ENCODE data around the gene EQTN.

Gene EQTN

DNA sequence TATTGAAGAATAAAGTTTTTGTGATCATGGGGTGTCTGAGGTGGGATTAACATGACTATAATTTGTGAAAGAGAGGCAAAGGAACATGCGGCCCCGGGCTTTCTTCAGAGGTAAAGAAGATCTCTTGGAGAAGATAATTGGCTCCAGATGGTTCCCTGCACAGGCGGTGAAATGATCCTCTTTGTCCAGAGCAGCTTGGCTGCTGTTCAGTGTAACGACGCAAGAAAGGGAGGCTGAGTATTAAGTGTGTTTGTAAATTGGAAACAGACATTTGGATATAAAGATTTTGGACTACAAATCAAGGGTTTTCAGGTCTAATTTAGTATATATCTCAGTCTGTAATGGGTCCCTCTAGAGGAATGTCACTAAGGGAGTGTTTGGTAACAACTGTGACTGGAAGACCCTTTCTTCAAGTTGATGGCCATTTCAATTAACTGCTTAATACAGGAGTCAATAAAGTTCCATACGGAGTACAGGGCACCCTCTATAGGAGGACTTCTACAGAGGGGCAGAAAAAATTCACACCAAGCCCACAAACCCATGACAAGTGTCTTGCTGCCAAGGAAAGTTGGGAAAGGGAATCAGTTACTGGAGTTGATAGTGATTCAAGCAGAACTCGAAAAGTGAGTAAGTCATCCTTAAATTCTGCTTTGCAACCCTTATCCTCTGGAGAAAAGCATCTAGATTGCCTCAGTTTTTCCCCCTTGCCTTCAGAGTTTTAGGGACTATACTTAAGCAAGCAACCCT lies 4.1 kb downstream of the EQTN start:
- Histone ChIP-seq H4K8ac (ENCODE audit: low read depth, low read length) (no peak overlapping the region), H3K79me2 (ENCODE audit: control insufficient read depth, insufficient read depth, low read length) (no peaks in the 10 kb centered on the region), H3K4ac (ENCODE audit: low read depth, low read length) (no peak overlapping the region), H3K27me3 (ENCODE audit: insufficient read depth, low read length, poor library complexity) (no peaks in the 10 kb centered on the region), H2BK120ac (ENCODE audit: low read depth, low read length) (no peak overlapping the region), H2BK5ac (ENCODE audit: low read length) (no peak overlapping the region), H2AK5ac (ENCODE audit: low read length) (no peak overlapping the region), H3K9ac (ENCODE audit: low read length) (no peak overlapping the region), H3K4me2 (ENCODE audit: low read length) (no peak overlapping the region), H3K18ac (ENCODE audit: low read length) (no peak overlapping the region), H3K4me1 (ENCODE audit: control insufficient read depth, low read depth, low read length) (no peaks in the 10 kb centered on the region), H3K36me3 (ENCODE audit: control insufficient read depth, insufficient read depth, low read length) (no peaks in the 10 kb centered on the region), H3K23ac (ENCODE audit: low read length) (no peak overlapping the region), H4K5ac (ENCODE audit: low read length) (no peak overlapping the region), H2BK15ac (replicated peaks; ENCODE audit: low read depth) (no peak overlapping the region), H3K27ac (ENCODE audit: low read depth, low read length) (no peak overlapping the region), H3K79me1 (ENCODE audit: low read length) (no peaks in the 10 kb centered on the region), H3K56ac (ENCODE audit: low read length) (no peak overlapping the region), H3K4me3 (ENCODE audit: low read length) (no peak overlapping the region)
- no peak for DNase-seq
- no CpG with 5 or more reads among the region's 7 CpGs for WGBS (ENCODE audit: extremely low coverage, insufficient coverage, low lambda C conversion rate)

DNA sequence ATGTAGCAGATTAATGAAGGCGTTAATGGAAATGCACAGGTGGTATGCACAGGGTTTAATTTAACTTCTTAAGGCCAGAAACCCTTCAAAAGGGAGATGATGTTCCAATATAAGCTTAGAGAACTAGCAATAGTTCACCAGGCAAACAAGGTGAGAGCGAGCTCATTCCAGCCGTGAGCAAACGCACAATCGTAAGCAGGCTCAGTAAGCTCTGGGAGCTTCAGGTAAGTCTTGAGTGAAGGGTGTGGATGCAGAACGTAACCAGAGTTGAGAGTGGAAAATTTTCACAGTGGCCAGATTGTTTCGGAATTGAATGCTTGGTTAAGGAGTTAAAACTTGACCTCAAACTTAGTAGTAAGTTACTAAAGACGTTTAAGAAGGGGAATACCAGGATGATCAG lies 5.7 kb downstream of the EQTN start:
- H3K4me1 ChIP-seq (ENCODE audit: control insufficient read depth, low read depth, low read length) = no peaks in the 10 kb centered on the region
- H3K27ac ChIP-seq (ENCODE audit: low read depth, low read length) = no peak overlapping the region
- H2AK5ac ChIP-seq (ENCODE audit: low read length) = no peak overlapping the region
- H3K4me2 ChIP-seq (ENCODE audit: low read length) = no peak overlapping the region
- no peak overlapping the region for H4K5ac ChIP-seq (ENCODE audit: low read length)
- H2BK120ac ChIP-seq (ENCODE audit: low read depth, low read length) = no peak overlapping the region
- H3K79me2 ChIP-seq (ENCODE audit: control insufficient read depth, insufficient read depth, low read length) = no peaks in the 10 kb centered on the region
- no peak for DNase-seq
- H3K23ac ChIP-seq (ENCODE audit: low read length) = no peak overlapping the region
- H3K9ac ChIP-seq (ENCODE audit: low read length) = no peak overlapping the region
- no peak overlapping the region for H2BK5ac ChIP-seq (ENCODE audit: low read length)
- no peak overlapping the region for H3K56ac ChIP-seq (ENCODE audit: low read length)
- H4K8ac ChIP-seq (ENCODE audit: low read depth, low read length) = no peak overlapping the region
- H2BK15ac ChIP-seq (replicated peaks; ENCODE audit: low read depth) = no peak overlapping the region
- H3K36me3 ChIP-seq (ENCODE audit: control insufficient read depth, insufficient read depth, low read length) = no peaks in the 10 kb centered on the region
- H3K18ac ChIP-seq (ENCODE audit: low read length) = no peak overlapping the region
- H3K4me3 ChIP-seq (ENCODE audit: low read length) = no peak overlapping the region
- WGBS (ENCODE audit: extremely low coverage, insufficient coverage, low lambda C conversion rate) = no CpG with 5 or more reads among the region's 8 CpGs
- no peaks in the 10 kb centered on the region for H3K27me3 ChIP-seq (ENCODE audit: insufficient read depth, low read length, poor library complexity)
- H3K79me1 ChIP-seq (ENCODE audit: low read length) = no peaks in the 10 kb centered on the region
- H3K4ac ChIP-seq (ENCODE audit: low read depth, low read length) = no peak overlapping the region

DNA sequence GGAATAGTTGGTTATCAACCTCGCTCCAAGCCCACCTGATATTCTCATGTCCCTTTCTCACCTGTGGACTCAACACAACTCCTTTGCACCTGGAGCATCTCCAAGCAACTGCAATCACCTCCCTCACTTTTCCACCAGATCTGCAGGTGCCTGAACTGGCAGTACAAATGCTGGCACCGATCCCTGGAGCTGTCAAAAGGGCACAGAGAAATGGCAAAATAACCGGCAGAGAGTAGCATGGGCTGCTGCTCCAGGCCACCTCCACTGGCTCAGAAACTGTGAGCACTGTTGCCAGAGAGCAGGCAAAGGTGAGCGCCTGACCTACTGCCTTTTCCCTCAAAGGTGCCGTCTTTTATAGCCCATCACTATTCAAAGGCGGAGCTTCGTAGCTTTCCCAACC lies 14.7 kb downstream of the EQTN start:
- no peak overlapping the region for H3K18ac ChIP-seq (ENCODE audit: low read length)
- H3K79me1 ChIP-seq (ENCODE audit: low read length) = no peaks in the 10 kb centered on the region
- H3K4me3 ChIP-seq (ENCODE audit: low read length) = no peak overlapping the region
- H3K27me3 ChIP-seq (ENCODE audit: insufficient read depth, low read length, poor library complexity) = no peaks in the 10 kb centered on the region
- no peaks in the 10 kb centered on the region for H3K4me1 ChIP-seq (ENCODE audit: control insufficient read depth, low read depth, low read length)
- H4K8ac ChIP-seq (ENCODE audit: low read depth, low read length) = no peak overlapping the region
- no peaks in the 10 kb centered on the region for H3K36me3 ChIP-seq (ENCODE audit: control insufficient read depth, insufficient read depth, low read length)
- no peak overlapping the region for H3K4me2 ChIP-seq (ENCODE audit: low read length)
- no CpG with 5 or more reads among the region's 7 CpGs for WGBS (ENCODE audit: extremely low coverage, insufficient coverage, low lambda C conversion rate)
- H2BK15ac ChIP-seq (replicated peaks; ENCODE audit: low read depth) = no peak overlapping the region
- H3K4ac ChIP-seq (ENCODE audit: low read depth, low read length) = no peak overlapping the region
- H3K79me2 ChIP-seq (ENCODE audit: control insufficient read depth, insufficient read depth, low read length) = no peaks in the 10 kb centered on the region
- H2BK5ac ChIP-seq (ENCODE audit: low read length) = no peak overlapping the region
- no peak for DNase-seq
- H4K5ac ChIP-seq (ENCODE audit: low read length) = no peak overlapping the region
- H3K9ac ChIP-seq (ENCODE audit: low read length) = no peak overlapping the region
- no peak overlapping the region for H3K27ac ChIP-seq (ENCODE audit: low read depth, low read length)
- H2AK5ac ChIP-seq (ENCODE audit: low read length) = no peak overlapping the region
- no peak overlapping the region for H3K56ac ChIP-seq (ENCODE audit: low read length)
- no peak overlapping the region for H3K23ac ChIP-seq (ENCODE audit: low read length)
- H2BK120ac ChIP-seq (ENCODE audit: low read depth, low read length) = no peak overlapping the region

DNA sequence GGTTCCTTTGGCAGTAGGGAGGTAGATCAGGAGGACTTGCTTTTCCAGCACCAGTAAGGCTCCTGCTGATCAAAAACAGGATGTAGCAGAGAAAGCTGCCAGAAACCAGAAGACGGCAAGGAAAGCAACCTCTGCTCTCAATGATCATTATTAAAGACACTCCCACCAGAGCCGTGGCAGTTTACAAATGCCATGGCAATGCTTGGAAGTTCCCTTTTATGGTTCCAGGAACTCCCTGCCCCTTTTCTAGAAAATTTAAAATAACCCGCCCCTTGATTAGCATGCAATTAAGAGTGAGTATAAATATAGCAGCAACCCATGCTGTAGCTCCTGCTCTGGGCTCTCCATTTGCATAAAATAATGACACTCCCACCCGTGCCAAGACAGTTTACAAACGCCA lies 16.1 kb downstream of the EQTN start:
- H2BK5ac ChIP-seq (ENCODE audit: low read length) = no peak overlapping the region
- H3K18ac ChIP-seq (ENCODE audit: low read length) = no peak overlapping the region
- no peaks in the 10 kb centered on the region for H3K36me3 ChIP-seq (ENCODE audit: control insufficient read depth, insufficient read depth, low read length)
- no peak overlapping the region for H3K23ac ChIP-seq (ENCODE audit: low read length)
- no CpG with 5 or more reads among the region's 5 CpGs for WGBS (ENCODE audit: extremely low coverage, insufficient coverage, low lambda C conversion rate)
- H2AK5ac ChIP-seq (ENCODE audit: low read length) = no peak overlapping the region
- no peak overlapping the region for H2BK15ac ChIP-seq (replicated peaks; ENCODE audit: low read depth)
- no peak overlapping the region for H3K4ac ChIP-seq (ENCODE audit: low read depth, low read length)
- no peak overlapping the region for H2BK120ac ChIP-seq (ENCODE audit: low read depth, low read length)
- no peak overlapping the region for H3K56ac ChIP-seq (ENCODE audit: low read length)
- no peak overlapping the region for H4K5ac ChIP-seq (ENCODE audit: low read length)
- no peaks in the 10 kb centered on the region for H3K79me1 ChIP-seq (ENCODE audit: low read length)
- H3K4me3 ChIP-seq (ENCODE audit: low read length) = no peak overlapping the region
- no peak overlapping the region for H4K8ac ChIP-seq (ENCODE audit: low read depth, low read length)
- no peak for DNase-seq
- H3K79me2 ChIP-seq (ENCODE audit: control insufficient read depth, insufficient read depth, low read length) = no peaks in the 10 kb centered on the region
- no peaks in the 10 kb centered on the region for H3K27me3 ChIP-seq (ENCODE audit: insufficient read depth, low read length, poor library complexity)
- no peak overlapping the region for H3K4me2 ChIP-seq (ENCODE audit: low read length)
- no peaks in the 10 kb centered on the region for H3K4me1 ChIP-seq (ENCODE audit: control insufficient read depth, low read depth, low read length)
- H3K27ac ChIP-seq (ENCODE audit: low read depth, low read length) = no peak overlapping the region
- H3K9ac ChIP-seq (ENCODE audit: low read length) = no peak overlapping the region

DNA sequence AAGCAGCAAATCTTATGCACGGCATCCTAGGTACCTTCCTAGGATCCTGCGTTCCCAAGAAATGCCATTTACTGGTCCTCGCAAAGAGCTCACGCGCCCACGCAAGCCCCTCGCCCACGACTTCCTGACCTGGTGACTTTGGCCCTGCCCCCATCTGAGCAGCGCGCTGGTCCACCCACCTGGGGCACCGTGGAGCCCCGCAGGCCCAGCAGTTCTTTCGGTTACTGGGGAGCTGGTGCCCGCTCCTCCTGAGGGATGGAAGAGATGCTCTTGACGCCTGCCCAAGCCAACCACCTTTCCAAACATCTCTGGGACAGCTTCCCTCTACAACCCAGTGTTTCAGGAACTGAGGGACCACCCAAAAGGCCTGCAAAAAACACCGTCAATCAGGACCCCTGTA lies 16.7 kb downstream of the EQTN start:
- H3K56ac ChIP-seq (ENCODE audit: low read length) = no peak overlapping the region
- DNase-seq = no peak
- no peak overlapping the region for H3K18ac ChIP-seq (ENCODE audit: low read length)
- no peak overlapping the region for H2BK5ac ChIP-seq (ENCODE audit: low read length)
- H3K4me2 ChIP-seq (ENCODE audit: low read length) = no peak overlapping the region
- no peak overlapping the region for H2BK15ac ChIP-seq (replicated peaks; ENCODE audit: low read depth)
- H3K27ac ChIP-seq (ENCODE audit: low read depth, low read length) = no peak overlapping the region
- no peak overlapping the region for H3K9ac ChIP-seq (ENCODE audit: low read length)
- no peaks in the 10 kb centered on the region for H3K36me3 ChIP-seq (ENCODE audit: control insufficient read depth, insufficient read depth, low read length)
- H3K79me1 ChIP-seq (ENCODE audit: low read length) = no peaks in the 10 kb centered on the region
- no peak overlapping the region for H3K4me3 ChIP-seq (ENCODE audit: low read length)
- H2AK5ac ChIP-seq (ENCODE audit: low read length) = no peak overlapping the region
- no peak overlapping the region for H3K4ac ChIP-seq (ENCODE audit: low read depth, low read length)
- H4K5ac ChIP-seq (ENCODE audit: low read length) = no peak overlapping the region
- H3K79me2 ChIP-seq (ENCODE audit: control insufficient read depth, insufficient read depth, low read length) = no peaks in the 10 kb centered on the region
- no peaks in the 10 kb centered on the region for H3K27me3 ChIP-seq (ENCODE audit: insufficient read depth, low read length, poor library complexity)
- no CpG with 5 or more reads among the region's 16 CpGs for WGBS (ENCODE audit: extremely low coverage, insufficient coverage, low lambda C conversion rate)
- no peaks in the 10 kb centered on the region for H3K4me1 ChIP-seq (ENCODE audit: control insufficient read depth, low read depth, low read length)
- H2BK120ac ChIP-seq (ENCODE audit: low read depth, low read length) = no peak overlapping the region
- H3K23ac ChIP-seq (ENCODE audit: low read length) = no peak overlapping the region
- H4K8ac ChIP-seq (ENCODE audit: low read depth, low read length) = no peak overlapping the region

DNA sequence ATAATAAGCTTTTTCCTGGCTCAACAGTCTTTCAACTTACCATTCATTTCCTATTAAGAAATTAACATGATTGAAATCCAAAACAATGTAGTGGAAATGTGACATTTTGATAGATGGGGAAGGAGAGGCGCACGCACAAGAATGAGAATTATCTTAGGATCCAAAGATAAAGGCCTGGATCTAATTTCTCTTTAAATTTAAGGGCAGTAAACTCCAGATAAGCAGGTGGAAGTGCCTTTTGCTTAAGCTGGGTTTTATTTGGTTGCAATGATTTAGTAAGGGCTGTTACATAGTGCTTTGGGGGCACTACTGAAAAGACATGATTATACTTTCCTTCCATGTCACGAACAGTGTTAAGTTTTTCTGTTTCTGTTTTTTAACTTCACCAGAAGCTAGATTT lies 17.3 kb downstream of the EQTN start:
- no peak overlapping the region for H3K4me3 ChIP-seq (ENCODE audit: low read length)
- H3K79me1 ChIP-seq (ENCODE audit: low read length) = no peaks in the 10 kb centered on the region
- no peak overlapping the region for H3K4me2 ChIP-seq (ENCODE audit: low read length)
- no peak overlapping the region for H2AK5ac ChIP-seq (ENCODE audit: low read length)
- H3K56ac ChIP-seq (ENCODE audit: low read length) = no peak overlapping the region
- no peak overlapping the region for H2BK120ac ChIP-seq (ENCODE audit: low read depth, low read length)
- no peak overlapping the region for H2BK15ac ChIP-seq (replicated peaks; ENCODE audit: low read depth)
- H3K9ac ChIP-seq (ENCODE audit: low read length) = no peak overlapping the region
- WGBS (ENCODE audit: extremely low coverage, insufficient coverage, low lambda C conversion rate) = no CpG with 5 or more reads among the region's 3 CpGs
- no peak overlapping the region for H3K18ac ChIP-seq (ENCODE audit: low read length)
- H3K27ac ChIP-seq (ENCODE audit: low read depth, low read length) = no peak overlapping the region
- H3K27me3 ChIP-seq (ENCODE audit: insufficient read depth, low read length, poor library complexity) = no peaks in the 10 kb centered on the region
- H3K36me3 ChIP-seq (ENCODE audit: control insufficient read depth, insufficient read depth, low read length) = no peaks in the 10 kb centered on the region
- no peak overlapping the region for H3K4ac ChIP-seq (ENCODE audit: low read depth, low read length)
- no peak overlapping the region for H3K23ac ChIP-seq (ENCODE audit: low read length)
- H4K8ac ChIP-seq (ENCODE audit: low read depth, low read length) = no peak overlapping the region
- no peak for DNase-seq
- no peak overlapping the region for H2BK5ac ChIP-seq (ENCODE audit: low read length)
- no peaks in the 10 kb centered on the region for H3K4me1 ChIP-seq (ENCODE audit: control insufficient read depth, low read depth, low read length)
- H4K5ac ChIP-seq (ENCODE audit: low read length) = no peak overlapping the region
- H3K79me2 ChIP-seq (ENCODE audit: control insufficient read depth, insufficient read depth, low read length) = no peaks in the 10 kb centered on the region

Data from mesendoderm (in vitro differentiated cells).